GM18511 (cell line): Measurements from ENCODE around the gene MPZL1.
"Not testable (repeated sequence)": the region's sequence is repeated elsewhere in the genome, so short reads cannot be mapped to it uniquely, and the experiment has no call there.

Experiments used
- ATAC-seq: cut with Tn5 transposase; IDR thresholded peaks from one replicate; pipeline ENCODE4 v1.9.1; 2021; ENCODE audit warnings: mild to moderate bottlenecking, moderate library complexity; ENCODE audit not compliant: unreplicated experiment

Gene MPZL1

GRCh38 chr1:167806235-167806634, 84.5 kb downstream of the MPZL1 start:
- ATAC-seq = not testable (repeated sequence)

- ATAC-seq = not testable (repeated sequence)
Observed at GRCh38 chr1:167806676-167807075, 84.9 kb downstream of the MPZL1 start.

GRCh38 chr1:167808104-167808503, 86.3 kb downstream of the MPZL1 start:
- ATAC-seq = no peak

- ATAC-seq = no peak
Observed at GRCh38 chr1:167808690-167809089, 86.9 kb downstream of the MPZL1 start.

- ATAC-seq = no peak
Observed at GRCh38 chr1:167812972-167813371, 91.2 kb downstream of the MPZL1 start.

- no peak for ATAC-seq
Observed at GRCh38 chr1:167815650-167816049, 93.9 kb downstream of the MPZL1 start.

GRCh38 chr1:167819849-167820683, 98.3 kb downstream of the MPZL1 start:
- ATAC-seq = peak; percentile 68

GRCh38 chr1:167820684-167821355, 99.0 kb downstream of the MPZL1 start:
- ATAC-seq = no peak

- ATAC-seq = no peak
Observed at GRCh38 chr1:167821356-167821685, 99.5 kb downstream of the MPZL1 start.

- no peak for ATAC-seq
Observed at GRCh38 chr1:167821969-167822685, 100.3 kb downstream of the MPZL1 start.

GRCh38 chr1:167824163-167824794, 102.5 kb downstream of the MPZL1 start:
- no peak for ATAC-seq

- no peak for ATAC-seq
Observed at GRCh38 chr1:167825419-167826079, 103.8 kb downstream of the MPZL1 start.

- no peak for ATAC-seq
Observed at GRCh38 chr1:167826127-167826526, 104.3 kb downstream of the MPZL1 start.

- no peak for ATAC-seq
Observed at GRCh38 chr1:167829868-167830267, 108.1 kb downstream of the MPZL1 start.

GRCh38 chr1:167830668-167831067, 108.9 kb downstream of the MPZL1 start:
- not testable (repeated sequence) for ATAC-seq

- no peak for ATAC-seq
Observed at GRCh38 chr1:167832693-167833092, 110.9 kb downstream of the MPZL1 start.

GRCh38 chr1:167833904-167834303, 112.1 kb downstream of the MPZL1 start:
- no peak for ATAC-seq

GRCh38 chr1:167836197-167836596, 114.4 kb downstream of the MPZL1 start:
- ATAC-seq = no peak

- no peak for ATAC-seq
Observed at GRCh38 chr1:167837326-167837725, 115.5 kb downstream of the MPZL1 start.

- ATAC-seq = no peak
Observed at GRCh38 chr1:167839009-167839408, 117.2 kb downstream of the MPZL1 start.
